G401.6 (cell line): ENCODE measurements around the gene TUFT1.
"Not testable (repeated sequence)": the region's sequence is repeated elsewhere in the genome, so short reads cannot be mapped to it uniquely, and the experiment has no call there.

Source experiments
- FAIRE-seq: peaks from 2 replicates; lab custom pipeline; 2012; peaks lifted over from hg19 to GRCh38; lab: Jason Lieb, UNC

TUFT1 gene

GRCh38 chr1:151581451-151581850, 41.3 kb downstream of the TUFT1 start:
- FAIRE-seq = no peak

GRCh38 chr1:151581921-151582320, 41.8 kb downstream of the TUFT1 start:
- FAIRE-seq = no peak

GRCh38 chr1:151583796-151584195, 43.7 kb downstream of the TUFT1 start:
- FAIRE-seq = no peak

GRCh38 chr1:151584278-151584677, 44.2 kb downstream of the TUFT1 start:
- no peak for FAIRE-seq

- no peak for FAIRE-seq
Measured at GRCh38 chr1:151584780-151585179, 44.7 kb downstream of the TUFT1 start.

GRCh38 chr1:151585622-151586021, 45.5 kb downstream of the TUFT1 start:
- FAIRE-seq = no peak

DNA sequence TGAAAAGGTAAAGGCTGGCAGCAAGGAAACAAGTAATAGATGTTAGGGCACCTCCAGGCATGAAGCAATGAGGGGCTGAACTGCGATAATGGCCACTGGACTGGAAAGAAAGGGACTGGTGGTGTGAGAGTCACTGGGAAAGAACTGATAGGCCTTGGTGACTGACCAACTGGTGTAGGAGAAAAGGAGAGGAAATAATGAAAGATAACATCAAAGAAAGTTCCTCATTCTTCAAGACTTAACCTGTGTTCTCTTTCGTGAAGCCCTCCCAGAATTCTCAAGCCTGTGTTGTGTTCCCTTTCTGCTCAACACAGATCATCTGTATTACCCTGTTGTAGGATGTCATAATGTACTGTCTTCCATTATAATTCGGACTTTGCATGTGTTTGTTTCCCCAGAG, 50.9 kb downstream of the TUFT1 start:
- no peak for FAIRE-seq

- FAIRE-seq = no peak
Measured at GRCh38 chr1:151593730-151594129, 53.6 kb downstream of the TUFT1 start.

- FAIRE-seq = peak; percentile 34
Measured at GRCh38 chr1:151594143-151594625, 54.1 kb downstream of the TUFT1 start.

DNA sequence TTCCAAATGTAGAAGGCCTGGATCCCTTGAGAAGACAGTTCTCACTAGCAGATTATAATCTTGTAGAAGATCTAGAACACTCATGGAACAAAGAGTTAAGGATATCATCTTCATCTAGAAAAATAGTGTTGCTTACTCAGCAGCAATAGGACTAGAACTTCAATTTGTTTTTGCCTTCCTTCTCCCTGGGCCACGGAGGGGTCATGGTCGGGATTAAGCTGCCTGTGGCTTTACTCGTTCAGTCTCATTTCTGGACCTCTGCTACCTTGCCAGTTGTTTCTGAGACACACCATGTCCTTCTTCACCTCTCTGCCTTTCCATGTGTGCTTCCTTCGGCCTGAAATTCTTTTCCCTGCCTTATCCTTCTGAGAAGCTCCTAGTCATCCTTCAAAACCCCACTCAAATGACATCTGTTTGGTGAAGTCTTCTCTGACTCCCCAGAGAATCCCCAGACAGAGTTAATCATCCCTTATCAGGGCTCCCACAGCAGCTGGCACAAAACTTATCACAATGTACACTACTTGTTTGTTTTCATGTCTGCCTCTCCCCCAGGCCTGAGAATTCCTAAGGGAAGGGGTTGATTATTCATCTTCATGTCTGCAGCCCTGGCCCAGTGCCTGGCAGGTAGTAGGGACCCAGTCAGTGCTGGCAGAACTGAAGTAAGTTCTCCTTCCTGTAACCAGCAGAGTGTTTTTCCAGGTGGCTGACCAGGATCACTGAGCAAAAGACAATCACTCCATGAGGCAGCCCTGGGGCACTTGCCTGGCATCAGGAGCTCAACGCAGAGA, 56.3 kb downstream of the TUFT1 start:
- FAIRE-seq = no peak

- FAIRE-seq = not testable (repeated sequence)
Measured at GRCh38 chr1:151602550-151602949, 62.4 kb downstream of the TUFT1 start.

GRCh38 chr1:151604291-151604690, 64.2 kb downstream of the TUFT1 start:
- no peak for FAIRE-seq

DNA sequence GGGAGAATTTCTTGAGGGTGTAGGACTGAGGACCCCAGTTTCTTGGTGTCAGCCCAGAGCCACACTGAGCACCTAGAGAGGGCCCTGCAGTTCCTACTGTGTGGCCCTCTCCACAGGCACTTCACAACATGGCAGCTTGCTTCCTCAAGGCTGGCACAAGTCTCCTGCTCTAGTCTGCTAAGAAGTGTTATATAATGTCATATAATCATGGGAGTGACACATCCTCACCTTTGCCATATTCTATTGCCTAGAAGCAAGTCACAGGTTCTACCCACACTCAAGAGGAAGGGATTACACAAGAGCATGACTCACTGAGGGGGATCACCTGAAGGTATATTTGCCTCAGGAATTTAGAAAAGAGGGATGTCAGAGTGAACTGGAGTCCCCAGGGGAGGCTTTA, 66.3 kb downstream of the TUFT1 start:
- FAIRE-seq = no peak

DNA sequence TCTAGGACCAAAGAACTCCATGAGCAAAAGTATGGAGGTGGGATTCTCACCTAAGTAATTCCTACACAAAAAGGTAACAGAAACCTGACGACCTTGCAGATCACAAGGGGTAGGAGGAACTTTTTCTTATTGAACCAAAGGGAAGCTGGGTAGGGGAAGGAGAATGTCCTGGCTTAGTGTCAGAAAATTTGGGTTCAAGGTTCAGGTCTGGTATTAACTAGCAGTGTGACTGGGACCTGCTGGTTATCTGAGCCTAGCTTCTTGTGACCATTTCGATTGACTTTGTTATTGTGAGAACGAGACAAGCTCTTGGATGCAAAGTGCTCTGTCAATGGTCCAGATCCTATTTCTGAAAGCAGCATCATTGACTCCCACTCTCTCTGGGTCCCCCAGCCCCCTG, 66.7 kb downstream of the TUFT1 start:
- FAIRE-seq = no peak

GRCh38 chr1:151610142-151610541, 70.0 kb downstream of the TUFT1 start:
- no peak for FAIRE-seq

- FAIRE-seq = no peak
Measured at GRCh38 chr1:151611288-151611790, 71.2 kb downstream of the TUFT1 start.

GRCh38 chr1:151611832-151612500, 71.9 kb downstream of the TUFT1 start, which contains the start of gene SNX27:
TSS of gene SNX27 (plus strand) at chr1:151612050. CDS start at chr1:151612202, 152 bp downstream.
- FAIRE-seq = peak; percentile 61

GRCh38 chr1:151612501-151613281, 72.6 kb downstream of the TUFT1 start:
- FAIRE-seq = no peak

DNA sequence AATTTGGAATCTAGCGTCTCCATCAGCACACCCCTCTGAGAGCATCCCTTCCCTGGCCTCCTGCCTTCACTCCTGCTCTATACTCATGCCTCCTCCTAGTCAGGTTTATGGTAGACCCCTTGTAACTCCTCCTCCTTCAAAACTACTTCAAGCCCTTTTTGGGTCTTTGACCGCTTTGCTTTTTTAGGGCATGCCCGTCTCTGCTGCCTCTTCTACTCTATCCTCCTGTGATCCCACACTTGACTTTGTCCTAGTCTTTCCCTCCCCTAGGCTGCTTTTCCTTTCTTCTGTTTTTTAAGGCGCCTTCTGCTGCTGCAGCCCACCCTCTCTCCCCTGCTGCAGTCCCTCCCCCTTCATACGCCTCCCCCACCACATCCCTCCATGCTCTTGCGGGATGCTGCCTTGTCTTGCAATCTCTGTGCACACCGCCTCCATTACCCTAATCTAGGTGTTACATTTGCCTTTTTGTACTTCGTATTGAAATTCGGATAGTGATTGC, 73.2 kb downstream of the TUFT1 start:
- FAIRE-seq = no peak

- FAIRE-seq = peak; percentile 19
Measured at GRCh38 chr1:151615711-151616504, 75.8 kb downstream of the TUFT1 start.

DNA sequence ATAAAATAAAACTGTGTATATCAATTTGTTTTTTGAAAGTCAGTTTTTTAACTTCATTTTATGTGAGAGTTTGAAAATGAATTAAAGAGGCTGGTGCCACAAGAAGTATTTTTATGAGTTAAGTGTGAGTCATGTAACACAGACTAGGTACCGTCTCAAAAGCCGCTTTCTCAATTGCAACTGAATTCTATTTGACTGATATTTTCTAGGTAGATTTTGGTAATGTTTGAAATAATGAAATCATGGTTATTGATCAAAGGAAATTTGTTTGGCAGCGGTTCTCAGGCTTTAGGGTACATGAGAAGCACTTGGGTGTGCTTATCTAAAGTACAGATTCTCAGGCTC, 76.4 kb downstream of the TUFT1 start:
- no peak for FAIRE-seq

DNA sequence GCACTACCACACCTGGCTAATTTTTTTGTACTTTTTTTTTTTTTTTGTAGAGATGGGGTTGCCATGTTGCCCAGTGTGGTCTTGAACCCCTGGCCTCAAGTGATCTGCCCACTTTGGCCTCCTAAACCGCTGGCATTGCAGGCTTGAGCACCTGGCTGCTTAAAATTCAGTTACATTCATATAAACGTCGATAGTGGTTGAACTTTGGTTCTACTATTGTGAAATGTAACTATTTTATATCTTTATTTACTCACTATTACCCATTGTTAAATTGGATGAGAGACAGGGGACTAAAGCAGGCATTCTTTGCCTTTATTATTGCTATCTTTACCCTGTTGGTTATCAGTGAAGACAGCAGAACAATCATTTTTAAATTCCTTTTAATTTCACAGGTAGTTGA, 77.9 kb downstream of the TUFT1 start:
- FAIRE-seq = no peak
